H1 (cell line): ENCODE data around the gene GPC1. TPM values are rescaled to one million over a fixed set of nuclear protein-coding genes. Genes with fewer than 3 reads are reported as not detected.

Experiments
- CTCF ChIA-PET: fragments of 300-600 bp; sonication (Branson Sonifier 250); formaldehyde crosslinking; loops from one replicate; lab custom pipeline; 2021; ENCODE audit not compliant: partially characterized antibody; lab: Charles Lee
- POLR2A ChIA-PET: fragments of 300-600 bp; sonication (Branson Sonifier 250); formaldehyde crosslinking; loops from one replicate; lab custom pipeline; 2021; ENCODE audit warnings: inconsistent platforms; ENCODE audit not compliant: partially characterized antibody; lab: Charles Lee
- DNase-seq, 2 experiments: peaks; one replicate each; pipeline versions ENCODE4 v3.0.0 to v3.0.0-alpha.2; 2010 to 2022; ENCODE audit warnings: low spot score in 2 of 2, low read depth in 1 of 2, mixed read lengths in 1 of 2
- FAIRE-seq: peaks from 2 replicates; lab custom pipeline; 2011; peaks lifted over from hg19 to GRCh38; lab: Jason Lieb, UNC
- H2AFZ ChIP-seq: 2 replicates; pipeline ENCODE4 v1.8.1; 2012; ENCODE audit warnings: low read length, inconsistent platforms
- H2AK5ac ChIP-seq: 2 replicates; pipeline ENCODE4 v1.6.1; 2013; ENCODE audit warnings: low read depth, low read length
- H2BK120ac ChIP-seq: replicated peaks from 2 replicates; pipeline ENCODE3; 2013; ENCODE audit warnings: low read depth, low read length, inconsistent platforms
- H2BK12ac ChIP-seq: 2 replicates; pipeline ENCODE4 v1.6.1; 2013; ENCODE audit warnings: low read depth, low read length
- H2BK15ac ChIP-seq: 2 replicates; pipeline ENCODE4 v1.6.1; 2013; ENCODE audit warnings: low read length
- H2BK20ac ChIP-seq: 2 replicates; pipeline ENCODE4 v1.6.1; 2013; ENCODE audit warnings: low read length
- H2BK5ac ChIP-seq: 2 replicates; pipeline ENCODE4 v1.6.1; 2013; ENCODE audit warnings: low read depth, low read length
- H3K14ac ChIP-seq: 2 replicates; pipeline ENCODE4 v1.6.1; 2013; ENCODE audit warnings: inconsistent platforms; ENCODE audit not compliant: insufficient read length
- H3K18ac ChIP-seq: 2 replicates; pipeline ENCODE4 v1.6.1; 2013; ENCODE audit warnings: low read length; ENCODE audit errors: extremely low read depth
- H3K23ac ChIP-seq: 2 replicates; pipeline ENCODE4 v1.6.1; 2013; ENCODE audit warnings: inconsistent platforms; ENCODE audit not compliant: insufficient read length
- H3K23me2 ChIP-seq: 2 replicates; pipeline ENCODE4 v1.6.1; 2013; ENCODE audit warnings: low read depth, low read length
- H3K27ac ChIP-seq: 2 replicates; pipeline ENCODE4 v1.6.1; 2011; ENCODE audit warnings: low read depth, low read length, inconsistent platforms
- H3K27me3 ChIP-seq, 4 experiments: replicated peaks in 1 of 4; 1 replicate in 1 of 4; 2 replicates in 3 of 4; pipeline versions ENCODE4 v1.6.1 to v1.8.1; 2011 to 2013; ENCODE audit warnings: low read length in 3 of 4, mild to moderate bottlenecking in 3 of 4, inconsistent platforms in 2 of 4, mixed read lengths in 2 of 4, moderate library complexity in 1 of 4; ENCODE audit not compliant: control insufficient read depth in 3 of 4, insufficient read depth in 3 of 4; ENCODE audit errors: extremely low read depth in 1 of 4
- H3K36me3 ChIP-seq, 4 experiments: 2 replicates each; pipeline versions ENCODE4 v1.6.1 to v1.8.1; 2011 to 2013; ENCODE audit warnings: mild to moderate bottlenecking in 4 of 4, low read length in 3 of 4, moderate library complexity in 2 of 4, control low read depth in 1 of 4, inconsistent platforms in 1 of 4; ENCODE audit not compliant: insufficient read depth in 4 of 4, control insufficient read depth in 2 of 4
- H3K4ac ChIP-seq: replicated peaks from 2 replicates; pipeline ENCODE3; 2013; ENCODE audit warnings: low read length, low read depth, mixed read lengths, inconsistent platforms; ENCODE audit not compliant: insufficient read length
- H3K4me1 ChIP-seq, 4 experiments: replicated peaks in 1 of 4; 1 replicate in 1 of 4; 2 replicates in 3 of 4; pipeline versions ENCODE4 v1.6.1 to v1.8.1; 2011 to 2013; ENCODE audit warnings: low read length in 3 of 4, inconsistent platforms in 2 of 4, mixed read lengths in 1 of 4; ENCODE audit not compliant: insufficient read depth in 4 of 4, control insufficient read depth in 3 of 4
- H3K4me2 ChIP-seq, 2 experiments: 2 replicates each; pipeline versions ENCODE4 v1.6.1 to v1.8.1; 2011 to 2013; ENCODE audit warnings: low read depth in 2 of 2, low read length in 2 of 2, control low read depth in 1 of 2, inconsistent platforms in 1 of 2, mild to moderate bottlenecking in 1 of 2; ENCODE audit not compliant: insufficient read depth in 1 of 2
- H3K4me3 ChIP-seq, 4 experiments: fragments of 200-600, 300-600 bp in 1 of 4; sonication (generic), shearing (Covaris generic), sonication (Bioruptor Twin) in 1 of 4; 2 replicates each; pipeline versions ENCODE4 v1.5.1 to v1.8.1; 2011 to 2016; ENCODE audit warnings: low read length in 4 of 4, low read depth in 3 of 4, control low read depth in 2 of 4, inconsistent platforms in 2 of 4, mild to moderate bottlenecking in 2 of 4, mixed read lengths in 1 of 4, moderate library complexity in 1 of 4; ENCODE audit not compliant: insufficient read depth in 2 of 4; ENCODE audit errors: extremely low read depth in 1 of 4
- H3K56ac ChIP-seq: replicated peaks from 2 replicates; pipeline ENCODE3; 2013; ENCODE audit warnings: low read depth, mild to moderate bottlenecking, mixed read lengths, low read length, inconsistent platforms; ENCODE audit not compliant: insufficient read length
- H3K79me1 ChIP-seq: 2 replicates; pipeline ENCODE4 v1.6.1; 2013; ENCODE audit warnings: low read depth, low read length, control low read depth
- H3K79me2 ChIP-seq, 2 experiments: 2 replicates each; pipeline versions ENCODE4 v1.6.1 to v1.8.1; 2012 to 2013; ENCODE audit warnings: low read length in 2 of 2, mild to moderate bottlenecking in 2 of 2, inconsistent platforms in 1 of 2; ENCODE audit not compliant: insufficient read depth in 2 of 2, control insufficient read depth in 1 of 2
- H3K9ac ChIP-seq, 4 experiments: replicated peaks in 1 of 4; 1 replicate in 1 of 4; 2 replicates in 3 of 4; pipeline versions ENCODE4 v1.6.1 to v1.8.1; 2011 to 2013; ENCODE audit warnings: low read depth in 3 of 4, low read length in 3 of 4, control low read depth in 2 of 4, mild to moderate bottlenecking in 2 of 4, moderate library complexity in 2 of 4, inconsistent platforms in 1 of 4; ENCODE audit errors: extremely low read depth in 1 of 4
- H3K9me3 ChIP-seq, 2 experiments: 2 replicates each; pipeline versions ENCODE4 v1.6.1 to v1.8.1; 2012 to 2013; ENCODE audit warnings: mild to moderate bottlenecking in 2 of 2, moderate library complexity in 2 of 2, control low read depth in 1 of 2, inconsistent platforms in 1 of 2, low read depth in 1 of 2, low read length in 1 of 2, mixed read lengths in 1 of 2; ENCODE audit not compliant: insufficient read depth in 2 of 2
- H4K20me1 ChIP-seq, 2 experiments: replicated peaks in 1 of 2; 2 replicates each; pipeline versions ENCODE3 to v1.8.1; 2011 to 2013; ENCODE audit warnings: inconsistent platforms in 2 of 2, low read length in 2 of 2, mild to moderate bottlenecking in 1 of 2; ENCODE audit not compliant: insufficient read depth in 2 of 2, control insufficient read depth in 1 of 2
- H4K5ac ChIP-seq: 2 replicates; pipeline ENCODE4 v1.6.1; 2013; ENCODE audit warnings: low read length, low read depth, mixed read lengths, inconsistent platforms; ENCODE audit not compliant: insufficient read length
- H4K8ac ChIP-seq: 2 replicates; pipeline ENCODE4 v1.8.0; 2013; ENCODE audit warnings: mild to moderate bottlenecking, moderate library complexity, low read length, inconsistent platforms; ENCODE audit not compliant: insufficient read depth; ENCODE audit errors: extremely low read depth
- H4K91ac ChIP-seq: replicated peaks from 2 replicates; pipeline ENCODE3; 2013; ENCODE audit warnings: low read length, mixed read lengths, inconsistent platforms; ENCODE audit not compliant: insufficient read length
- ATF3 ChIP-seq: IDR thresholded peaks from 2 replicates; pipeline ENCODE4 v1.6.1; 2011; ENCODE audit warnings: low read depth, mild to moderate bottlenecking, low read length; ENCODE audit not compliant: insufficient read depth
- EZH2 ChIP-seq: fragments of 200-600 bp; sonication (generic); IDR thresholded peaks from 2 replicates; pipeline ENCODE4 v1.7.1; 2012; ENCODE audit warnings: low read depth, mild to moderate bottlenecking, moderate library complexity, low read length, inconsistent platforms; ENCODE audit not compliant: severe bottlenecking
- JUN ChIP-seq: IDR thresholded peaks from 2 replicates; pipeline ENCODE4 v1.6.1; 2011; ENCODE audit warnings: low read depth, mild to moderate bottlenecking, improper control_type of control experiment, low read length
- JUND ChIP-seq: IDR thresholded peaks from 2 replicates; pipeline ENCODE4 v1.6.1; 2011; ENCODE audit warnings: mild to moderate bottlenecking, improper control_type of control experiment, low read length
- KDM4A ChIP-seq: IDR thresholded peaks from one replicate; pipeline ENCODE4 v1.7.1; 2012; ENCODE audit warnings: low read depth, mild to moderate bottlenecking, moderate library complexity, low read length, inconsistent platforms; ENCODE audit not compliant: severe bottlenecking
- RFX5 ChIP-seq: IDR thresholded peaks from 2 replicates; pipeline ENCODE4 v1.6.1; 2011; ENCODE audit warnings: low read depth, low read length, improper control_type of control experiment, borderline replicate concordance
- SIRT6 ChIP-seq: IDR thresholded peaks from one replicate; pipeline ENCODE4 v1.7.1; 2012; ENCODE audit warnings: low read length, inconsistent platforms
- SIX5 ChIP-seq: IDR thresholded peaks from 2 replicates; pipeline ENCODE4 v1.6.1; 2011; ENCODE audit warnings: mild to moderate bottlenecking, low read depth, low read length
- TEAD4 ChIP-seq: IDR thresholded peaks from 2 replicates; pipeline ENCODE4 v1.6.1; 2012; ENCODE audit warnings: low read depth, low read length, inconsistent platforms, mixed read lengths
- YY1 ChIP-seq: IDR thresholded peaks from 2 replicates; pipeline ENCODE4 v1.6.1; 2011; ENCODE audit warnings: low read depth, mild to moderate bottlenecking, low read length
- WGBS, 2 experiments: shearing (Covaris generic) in 1 of 2; methylation state at CpG; one replicate each; pipeline versions ENCODE4 v1.1.6 to v1.1.7; 2013 to 2015; ENCODE audit warnings: low lambda C conversion rate in 2 of 2, mixed read lengths in 2 of 2, inconsistent platforms in 1 of 2, low coverage in 1 of 2, missing lambda C conversion rate in 1 of 2; ENCODE audit not compliant: insufficient replicate concordance in 2 of 2, insufficient coverage in 1 of 2, insufficient read length in 1 of 2; ENCODE audit errors: extremely low coverage in 1 of 2, missing lambda C conversion rate in 1 of 2; 5-methylcytosine and 5-hydroxymethylcytosine counted together
- polyA plus RNA-seq, 7 experiments: library from polyadenylated mRNA; depleted of rRNA in 3 of 7; stranded (reverse) in 5 of 7; unstranded in 2 of 7; fragments of >200 nt in 5 of 7; fragments of 200-250 nt in 2 of 7; gene quantifications; 1 replicate in 5 of 7; 2 replicates in 1 of 7; 4 replicates in 1 of 7; pipeline versions ENCODE4 v1.2.1 to v1.2.3, GENCODE V29; 2011 to 2013; ENCODE audit warnings: missing spikeins in 2 of 7, mixed read lengths in 2 of 7
- total RNA-seq: library from RNA; stranded (reverse); fragmentation: NEBNext Ultra II Directional; extraction: Animal tissue kit (Norgen Biotek cat#: 25700); gene quantifications from 2 replicates; pipeline ENCODE4 v1.2.1, GENCODE V29; 2021
- TF ChIP-seq, protein P1 (sequence below): IDR thresholded peaks from 2 replicates; pipeline ENCODE4 v1.6.1; 2012; ENCODE audit warnings: low read length, inconsistent platforms

The GPC1 gene
- total and polyA plus RNA-seq, 2 of the 8 experiments (the other 6 are each of a cell fraction or from before 2014, with no cell fraction given), result 21.9 to 28.3 TPM

GRCh38 chr2:240480834-240481623 lies 45.6 kb downstream of the GPC1 start:
- no peaks in the 10 kb centered on the region for H3K9me3 ChIP-seq
- peak overlapping the region; percentile 25; the same call in 1 of the 2 replicates for H4K8ac ChIP-seq
- DNase-seq (no peak), FAIRE-seq (no peak)
- H3K18ac ChIP-seq, result no peak overlapping the region
- H2BK20ac ChIP-seq, result no peak overlapping the region
- no peak overlapping the region for H2AK5ac ChIP-seq
- no peak overlapping the region for H2BK120ac ChIP-seq
- no peaks in the 10 kb centered on the region for H4K20me1 ChIP-seq
- H2AFZ ChIP-seq, result no peak overlapping the region
- CTCF ChIA-PET, result no interaction called here
- no peak overlapping the region for H2BK12ac ChIP-seq
- 0 out of 7 replicates have a peak, but pooled peaks cover 0 to 2% (median 0%) of the 10 kb centered on the region in 4 experiments for H3K27me3 ChIP-seq
- 91% methylated on average over 23 of the region's 25 CpGs; no CpG with 5 or more reads in 1 of the 2 experiments for WGBS, 2 experiments
- no peaks in the 10 kb centered on the region for H3K79me2 ChIP-seq
- H3K23me2 ChIP-seq, result 0 out of 2 replicates have a peak, but pooled peaks cover 2% of the 10 kb centered on the region
- no peak overlapping the region for H3K23ac ChIP-seq
- no peak overlapping the region for H4K91ac ChIP-seq
- no peak overlapping the region for H2BK5ac ChIP-seq
- no peak overlapping the region for H3K4me3 ChIP-seq
- H3K4me1 ChIP-seq, result no peaks in the 10 kb centered on the region; a peak in 1 of 7 replicates
- H3K79me1 ChIP-seq, result no peaks in the 10 kb centered on the region
- H2BK15ac ChIP-seq, result no peak overlapping the region
- H3K14ac ChIP-seq, result no peak overlapping the region
- H3K4ac ChIP-seq, result no peak overlapping the region
- no peak overlapping the region for H3K4me2 ChIP-seq
- H3K56ac ChIP-seq, result no peak overlapping the region
- H3K36me3 ChIP-seq, result no peaks in the 10 kb centered on the region
- H3K9ac ChIP-seq, result no peak overlapping the region
- no peak overlapping the region for H4K5ac ChIP-seq
- H3K27ac ChIP-seq, result no peak overlapping the region
- POLR2A ChIA-PET, result no interaction called here
- TF ChIP-seq KDM4A (no peak), JUN (no peak), SIX5 (no peak), YY1 (no peak), JUND (no peak), TEAD4 (no peak), RFX5 (no peak), SIRT6 (no peak), EZH2 (no peak), ATF3 (no peak)
- TF ChIP-seq, protein P1, sequence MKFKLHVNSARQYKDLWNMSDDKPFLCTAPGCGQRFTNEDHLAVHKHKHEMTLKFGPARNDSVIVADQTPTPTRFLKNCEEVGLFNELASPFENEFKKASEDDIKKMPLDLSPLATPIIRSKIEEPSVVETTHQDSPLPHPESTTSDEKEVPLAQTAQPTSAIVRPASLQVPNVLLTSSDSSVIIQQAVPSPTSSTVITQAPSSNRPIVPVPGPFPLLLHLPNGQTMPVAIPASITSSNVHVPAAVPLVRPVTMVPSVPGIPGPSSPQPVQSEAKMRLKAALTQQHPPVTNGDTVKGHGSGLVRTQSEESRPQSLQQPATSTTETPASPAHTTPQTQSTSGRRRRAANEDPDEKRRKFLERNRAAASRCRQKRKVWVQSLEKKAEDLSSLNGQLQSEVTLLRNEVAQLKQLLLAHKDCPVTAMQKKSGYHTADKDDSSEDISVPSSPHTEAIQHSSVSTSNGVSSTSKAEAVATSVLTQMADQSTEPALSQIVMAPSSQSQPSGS, result no peak
